HEK293 (cell line): ENCODE measurements around the gene BLOC1S5.

Experiments
- AEBP2 ChIP-seq: fragments of 450-650 bp; formaldehyde crosslinking; IDR thresholded peaks from 2 replicates; pipeline ENCODE4 v1.5.1; 2016; ENCODE audit warnings: missing biosample characterization, missing genetic modification characterization, borderline replicate concordance
- ELK4 ChIP-seq: IDR thresholded peaks from 2 replicates; pipeline ENCODE4 v1.6.1; 2011; ENCODE audit warnings: mild to moderate bottlenecking, low read depth, low read length, borderline replicate concordance
- FEZF1 ChIP-seq: fragments of 450-650 bp; formaldehyde crosslinking; IDR thresholded peaks from 2 replicates; pipeline ENCODE4 v1.5.1; 2016; ENCODE audit warnings: missing biosample characterization, missing genetic modification characterization
- GFI1B ChIP-seq: fragments of 450-650 bp; formaldehyde crosslinking; IDR thresholded peaks from 2 replicates; pipeline ENCODE4 v1.5.1; 2016; ENCODE audit warnings: missing biosample characterization, missing genetic modification characterization
- GLI2 ChIP-seq: fragments of 450-650 bp; formaldehyde crosslinking; IDR thresholded peaks from 2 replicates; pipeline ENCODE4; 2017; ENCODE audit warnings: missing biosample characterization, missing genetic modification characterization, low read depth, borderline replicate concordance
- GLI4 ChIP-seq: fragments of 450-650 bp; formaldehyde crosslinking; IDR thresholded peaks from 2 replicates; pipeline ENCODE4 v1.5.1; 2016; ENCODE audit warnings: missing biosample characterization, missing genetic modification characterization
- GLIS2 ChIP-seq: fragments of 450-650 bp; formaldehyde crosslinking; IDR thresholded peaks from 2 replicates; pipeline ENCODE4 v1.5.1; 2016; ENCODE audit warnings: missing biosample characterization, missing genetic modification characterization
- KLF10 ChIP-seq: fragments of 450-650 bp; IDR thresholded peaks from 2 replicates; pipeline ENCODE4 v1.5.1; 2018; ENCODE audit warnings: missing biosample characterization, mild to moderate bottlenecking, missing genetic modification characterization
- PATZ1 ChIP-seq: fragments of 450-650 bp; formaldehyde crosslinking; IDR thresholded peaks from 2 replicates; pipeline ENCODE4 v1.5.1; 2016; ENCODE audit warnings: missing biosample characterization, missing genetic modification characterization
- SETDB1 ChIP-seq: IDR thresholded peaks from one replicate; pipeline ENCODE4 v1.6.1; 2017; ENCODE audit warnings: mild to moderate bottlenecking, low read length, moderate library complexity, mixed read lengths; ENCODE audit not compliant: insufficient read length
- SP3 ChIP-seq: fragments of 450-650 bp; formaldehyde crosslinking; IDR thresholded peaks from 2 replicates; pipeline ENCODE4 v1.5.1; 2016; ENCODE audit warnings: missing biosample characterization, missing genetic modification characterization
- ZBTB11 ChIP-seq: fragments of 450-650 bp; formaldehyde crosslinking; conservative IDR thresholded peaks from 2 replicates; pipeline ENCODE4 v1.5.1; 2016; ENCODE audit warnings: low read depth, missing biosample characterization, missing genetic modification characterization
- ZNF10 ChIP-seq: fragments of 450-650 bp; formaldehyde crosslinking; IDR thresholded peaks from 2 replicates; pipeline ENCODE4 v1.5.1; 2017; ENCODE audit warnings: missing biosample characterization, missing genetic modification characterization
- ZNF121 ChIP-seq: fragments of 450-650 bp; formaldehyde crosslinking; IDR thresholded peaks from 2 replicates; pipeline ENCODE4 v1.5.1; 2016; ENCODE audit warnings: missing biosample characterization, missing genetic modification characterization
- ZNF26 ChIP-seq: fragments of 450-650 bp; formaldehyde crosslinking; IDR thresholded peaks from 2 replicates; pipeline ENCODE4 v1.5.1; 2016; ENCODE audit warnings: missing biosample characterization, missing genetic modification characterization
- ZNF350 ChIP-seq: fragments of 450-650 bp; formaldehyde crosslinking; IDR thresholded peaks from 2 replicates; pipeline ENCODE4 v1.5.0; 2017; ENCODE audit warnings: missing biosample characterization, mild to moderate bottlenecking, missing genetic modification characterization
- ZNF362 ChIP-seq: fragments of 450-650 bp; formaldehyde crosslinking; IDR thresholded peaks from 2 replicates; pipeline ENCODE4 v1.5.1; 2016; ENCODE audit warnings: missing biosample characterization, missing genetic modification characterization
- ZNF394 ChIP-seq: fragments of 450-650 bp; formaldehyde crosslinking; IDR thresholded peaks from 2 replicates; pipeline ENCODE4 v1.5.1; 2016; ENCODE audit warnings: missing biosample characterization, missing genetic modification characterization, mild to moderate bottlenecking, moderate library complexity, borderline replicate concordance
- ZNF521 ChIP-seq: fragments of 450-650 bp; formaldehyde crosslinking; IDR thresholded peaks from 2 replicates; pipeline ENCODE4 v1.5.1; 2017; ENCODE audit warnings: missing biosample characterization, mild to moderate bottlenecking, missing genetic modification characterization
- ZNF529 ChIP-seq: fragments of 450-650 bp; formaldehyde crosslinking; IDR thresholded peaks from 2 replicates; pipeline ENCODE4 v1.5.1; 2017; ENCODE audit warnings: missing genetic modification characterization, missing biosample characterization; ENCODE audit not compliant: insufficient replicate concordance
- ZNF548 ChIP-seq: fragments of 450-650 bp; formaldehyde crosslinking; IDR thresholded peaks from 2 replicates; pipeline ENCODE4 v1.5.1; 2016; ENCODE audit warnings: missing biosample characterization, missing genetic modification characterization
- ZNF610 ChIP-seq: fragments of 450-650 bp; formaldehyde crosslinking; IDR thresholded peaks from 2 replicates; pipeline ENCODE4 v1.5.1; 2016; ENCODE audit warnings: missing biosample characterization, missing genetic modification characterization, borderline replicate concordance
- ZNF626 ChIP-seq: fragments of 450-650 bp; sonication (Bioruptor Pico); formaldehyde crosslinking; IDR thresholded peaks from 2 replicates; pipeline ENCODE4 v1.5.1; 2018; ENCODE audit warnings: missing biosample characterization, missing genetic modification characterization, inconsistent platforms
- ZNF664 ChIP-seq: fragments of 450-650 bp; formaldehyde crosslinking; IDR thresholded peaks from 2 replicates; pipeline ENCODE4 v1.5.1; 2016; ENCODE audit warnings: missing biosample characterization, missing genetic modification characterization
- ZNF768 ChIP-seq: fragments of 450-650 bp; formaldehyde crosslinking; IDR thresholded peaks from 2 replicates; pipeline ENCODE4 v1.5.1; 2018; ENCODE audit warnings: missing biosample characterization, mild to moderate bottlenecking, missing genetic modification characterization
- ZNF777 ChIP-seq: fragments of 450-650 bp; formaldehyde crosslinking; IDR thresholded peaks from 2 replicates; pipeline ENCODE4 v1.5.1; 2017; ENCODE audit warnings: missing biosample characterization, missing genetic modification characterization, borderline replicate concordance
- ZNF837 ChIP-seq: fragments of 450-650 bp; formaldehyde crosslinking; IDR thresholded peaks from 2 replicates; pipeline ENCODE4 v1.5.1; 2016; ENCODE audit warnings: missing biosample characterization, missing genetic modification characterization
- ZSCAN16 ChIP-seq: fragments of 450-650 bp; formaldehyde crosslinking; IDR thresholded peaks from 2 replicates; pipeline ENCODE4 v1.5.1; 2016; ENCODE audit warnings: missing biosample characterization, missing genetic modification characterization

BLOC1S5 gene

GRCh38 chr6:8063761-8064637, at the start of gene BLOC1S5 (continued):
- peak; percentile 73; the same call in 1 of the 2 replicates for TF ChIP-seq ELK4
- no peak for TF ChIP-seq SETDB1
- peak; percentile 82 for TF ChIP-seq ZBTB11 (tag by site-specific recombination)
- TF ChIP-seq ZNF626 (tag by site-specific recombination): no peak
- peak; percentile 39; the same call in 1 of the 2 replicates for TF ChIP-seq ZNF394 (tag by site-specific recombination)
- peak; percentile 76 for TF ChIP-seq SP3 (tag by site-specific recombination)
- peak; percentile 57 for TF ChIP-seq FEZF1 (tag by site-specific recombination)
- TF ChIP-seq ZNF664 (tag by site-specific recombination): no peak
- 0 out of 2 replicates have a peak, but pooled peaks have one; percentile 8 for TF ChIP-seq ZNF121 (tag by site-specific recombination)
- no peak for TF ChIP-seq ZNF350
- TF ChIP-seq ZNF777 (tag by site-specific recombination): no peak
- TF ChIP-seq ZNF548 (tag by site-specific recombination): no peak
- TF ChIP-seq KLF10 (tag by site-specific recombination): peak; percentile 52; the same call in 1 of the 2 replicates
- peak; percentile 96 for TF ChIP-seq GLIS2 (tag by site-specific recombination)
- TF ChIP-seq ZNF26 (tag by site-specific recombination): no peak
- no peak for TF ChIP-seq ZNF837 (tag by site-specific recombination)
- TF ChIP-seq ZNF362 (tag by site-specific recombination): peak; percentile 100
- TF ChIP-seq ZNF768 (tag by site-specific recombination): no peak
- TF ChIP-seq ZNF529 (tag by site-specific recombination): no peak
- TF ChIP-seq ZSCAN16 (tag by site-specific recombination): 0 out of 2 replicates have a peak, but pooled peaks have one; percentile 37
- no peak for TF ChIP-seq GFI1B (tag by site-specific recombination)
- no peak for TF ChIP-seq AEBP2 (tag by site-specific recombination)
- TF ChIP-seq GLI4 (tag by site-specific recombination): peak; percentile 45
- peak; percentile 44; the same call in 1 of the 2 replicates for TF ChIP-seq ZNF610 (tag by site-specific recombination)
- no peak for TF ChIP-seq GLI2 (tag by site-specific recombination)
- no peak for TF ChIP-seq ZNF521
- TF ChIP-seq ZNF10 (tag by site-specific recombination): peak; percentile 21; the same call in 1 of the 2 replicates
- TF ChIP-seq PATZ1 (tag by site-specific recombination): peak; percentile 87
